Muscle of back (tissue), 11 donors: ENCODE results near the gene DCAF16. TPM values are rescaled to one million over a fixed set of nuclear protein-coding genes. Genes with fewer than 3 reads are reported as not detected.

Experiments
- DNase-seq, 3 donors: peaks; one replicate each; pipeline versions ENCODE4 v3.0.0 to v3.0.0-alpha.2; 2013
- polyA plus RNA-seq, 10 donors: library from polyadenylated mRNA; unstranded; fragments of 120-200 nt; gene quantifications; one replicate each; pipeline ENCODE4 v1.2.1, GENCODE V29; 2013; ENCODE audit not compliant: insufficient read length in 10 of 10

Gene DCAF16
- polyA plus RNA-seq, 10 donors: 21.0 to 38.5 (median 29.2) TPM

- no peak for DNase-seq
These were observed 24.0 kb downstream of the DCAF16 start for GRCh38 chr4:17786567-17786966.

GRCh38 chr4:17785858-17786257, 24.7 kb downstream of the DCAF16 start:
- DNase-seq: no peak

GRCh38 chr4:17781300-17782287, 29.0 kb downstream of the DCAF16 start, which contains the start of gene FAM184B:
Gene FAM184B (minus strand): TSS chr4:17781621. CDS start chr4:17781299, 322 bp downstream.
- DNase-seq: peak in 1 of 3 donors; percentile 49

GRCh38 chr4:17780501-17781299, 29.9 kb downstream of the DCAF16 start:
- peak in 1 of 3 donors; percentile 18 for DNase-seq

- DNase-seq: no peak
These were observed 32.1 kb downstream of the DCAF16 start for GRCh38 chr4:17778431-17778830.

GRCh38 chr4:17773135-17773698, 37.3 kb downstream of the DCAF16 start:
- DNase-seq: no peak

- DNase-seq: peak; percentile 22 to 54 (median 29)
These were observed 39.2 kb downstream of the DCAF16 start for GRCh38 chr4:17771284-17771908.

- no peak for DNase-seq
These were observed 39.7 kb downstream of the DCAF16 start for GRCh38 chr4:17770845-17771244.

- DNase-seq: no peak
These were observed 41.0 kb downstream of the DCAF16 start for GRCh38 chr4:17769406-17770174.

- DNase-seq: no peak
These were observed 43.6 kb downstream of the DCAF16 start for GRCh38 chr4:17766826-17767458.

- DNase-seq: no peak
These were observed 44.9 kb downstream of the DCAF16 start for GRCh38 chr4:17765514-17766286.

- no peak for DNase-seq
These were observed 46.6 kb downstream of the DCAF16 start for GRCh38 chr4:17763931-17764330.

- no peak for DNase-seq
These were observed 47.1 kb downstream of the DCAF16 start for GRCh38 chr4:17763416-17763815.

- DNase-seq: no peak
These were observed 47.8 kb downstream of the DCAF16 start for GRCh38 chr4:17762726-17763125.

- no peak for DNase-seq
These were observed 49.5 kb downstream of the DCAF16 start for GRCh38 chr4:17761062-17761461.

GRCh38 chr4:17760626-17761025, 49.9 kb downstream of the DCAF16 start:
- no peak for DNase-seq

- DNase-seq: no peak
These were observed 52.1 kb downstream of the DCAF16 start for GRCh38 chr4:17758485-17758884.

GRCh38 chr4:17757621-17758020, 52.9 kb downstream of the DCAF16 start:
- DNase-seq: peak in 1 of 3 donors; percentile 15

- DNase-seq: no peak
These were observed 56.9 kb downstream of the DCAF16 start for GRCh38 chr4:17753646-17754045.
